GM19193 (cell line): Measurements from ENCODE around the gene DEK.

Experiments
- POLR2A ChIP-seq: IDR thresholded peaks from 4 replicates; pipeline ENCODE4 v1.6.1; 2011; ENCODE audit not compliant: insufficient read depth, insufficient read length; ENCODE audit errors: extremely low read depth

DEK gene

GRCh38 chr6:18253635-18254034, 10.7 kb downstream of the DEK start:
- TF ChIP-seq POLR2A = no peak

- no peak for TF ChIP-seq POLR2A
Measured at GRCh38 chr6:18249271-18249670, 15.1 kb downstream of the DEK start.

DNA sequence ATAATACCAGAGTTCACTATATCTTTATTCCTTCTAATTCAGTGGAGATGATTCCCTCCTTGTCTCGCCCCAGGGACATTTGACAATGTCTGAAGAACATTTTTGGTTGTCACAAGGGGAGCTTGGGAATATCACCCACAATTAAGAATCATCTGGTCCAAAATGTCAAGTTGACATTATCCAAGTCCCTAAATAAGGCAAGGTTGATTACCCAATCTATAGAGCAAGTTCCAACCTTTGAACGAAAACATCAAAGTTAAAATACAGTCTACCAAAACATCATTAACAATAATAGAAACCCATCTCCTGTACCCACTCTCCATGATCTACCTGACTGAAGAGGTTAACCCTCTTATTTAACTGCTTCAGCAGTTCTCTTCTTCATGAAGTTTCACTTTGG, 15.6 kb downstream of the DEK start:
- no peak for TF ChIP-seq POLR2A

DNA sequence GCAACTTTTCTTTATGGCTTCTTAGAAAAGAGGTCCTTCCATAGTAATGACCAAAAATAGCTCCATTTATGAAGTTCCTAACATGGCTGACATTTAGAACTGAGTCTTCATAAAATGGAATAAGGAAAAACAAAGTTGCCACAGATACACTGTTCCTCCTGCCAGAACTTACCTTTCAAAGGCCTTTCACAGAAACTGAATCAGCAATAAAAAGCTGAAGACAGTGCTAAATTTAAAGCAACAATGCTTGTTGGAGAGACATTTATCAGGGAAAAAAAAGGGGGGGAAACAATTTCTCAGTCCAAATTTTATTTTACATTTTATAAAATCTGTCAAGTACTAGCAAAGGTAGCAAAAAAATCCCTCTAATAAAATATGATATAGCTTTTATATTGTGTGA, 17.3 kb downstream of the DEK start:
- TF ChIP-seq POLR2A = no peak

GRCh38 chr6:18246205-18246604, 18.1 kb downstream of the DEK start:
- TF ChIP-seq POLR2A = no peak

- TF ChIP-seq POLR2A = no peak
Measured at GRCh38 chr6:18245642-18246041, 18.7 kb downstream of the DEK start.

- TF ChIP-seq POLR2A = no peak
Measured at GRCh38 chr6:18245079-18245478, 19.3 kb downstream of the DEK start.

- TF ChIP-seq POLR2A = no peak
Measured at GRCh38 chr6:18244251-18244650, 20.1 kb downstream of the DEK start.

- no peak for TF ChIP-seq POLR2A
Measured at GRCh38 chr6:18243302-18243893, 20.9 kb downstream of the DEK start.

DNA sequence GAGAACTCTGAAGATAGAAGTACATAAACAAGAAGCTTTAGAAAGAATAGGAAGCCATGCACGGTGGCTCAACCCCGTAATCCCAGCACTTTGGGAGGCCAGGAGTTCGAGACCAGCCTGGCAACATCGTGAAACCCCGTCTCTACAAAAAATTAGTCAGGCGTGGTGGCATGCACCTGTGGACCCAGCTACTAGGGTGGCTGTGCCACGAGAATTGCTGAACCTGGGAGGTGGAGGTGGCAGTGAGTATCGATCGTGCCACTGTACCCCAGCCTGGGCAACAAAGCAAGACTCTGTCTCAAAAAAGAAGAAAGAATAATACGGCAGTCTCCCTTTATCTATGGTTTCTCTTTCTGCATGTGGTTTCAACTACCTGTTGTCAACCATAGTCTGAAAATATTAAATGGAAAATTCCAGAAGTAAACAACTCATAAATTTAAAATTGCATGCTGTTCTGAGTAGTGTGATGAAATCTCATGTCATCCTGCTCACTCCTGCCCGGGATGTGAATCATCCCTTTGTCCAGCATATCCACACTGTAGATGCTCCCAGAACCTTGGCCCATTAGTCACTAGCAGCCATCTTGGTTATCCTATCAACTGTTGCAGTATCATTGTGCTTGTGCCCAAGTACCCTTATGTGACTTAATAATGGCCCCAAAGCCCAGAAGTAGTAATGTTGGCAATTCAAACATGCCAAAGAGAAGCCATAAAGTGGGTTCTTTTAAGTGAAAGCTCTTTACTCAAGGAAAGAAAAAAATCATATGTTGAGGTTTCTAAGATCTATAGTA, 22.1 kb downstream of the DEK start:
- no peak for TF ChIP-seq POLR2A

DNA sequence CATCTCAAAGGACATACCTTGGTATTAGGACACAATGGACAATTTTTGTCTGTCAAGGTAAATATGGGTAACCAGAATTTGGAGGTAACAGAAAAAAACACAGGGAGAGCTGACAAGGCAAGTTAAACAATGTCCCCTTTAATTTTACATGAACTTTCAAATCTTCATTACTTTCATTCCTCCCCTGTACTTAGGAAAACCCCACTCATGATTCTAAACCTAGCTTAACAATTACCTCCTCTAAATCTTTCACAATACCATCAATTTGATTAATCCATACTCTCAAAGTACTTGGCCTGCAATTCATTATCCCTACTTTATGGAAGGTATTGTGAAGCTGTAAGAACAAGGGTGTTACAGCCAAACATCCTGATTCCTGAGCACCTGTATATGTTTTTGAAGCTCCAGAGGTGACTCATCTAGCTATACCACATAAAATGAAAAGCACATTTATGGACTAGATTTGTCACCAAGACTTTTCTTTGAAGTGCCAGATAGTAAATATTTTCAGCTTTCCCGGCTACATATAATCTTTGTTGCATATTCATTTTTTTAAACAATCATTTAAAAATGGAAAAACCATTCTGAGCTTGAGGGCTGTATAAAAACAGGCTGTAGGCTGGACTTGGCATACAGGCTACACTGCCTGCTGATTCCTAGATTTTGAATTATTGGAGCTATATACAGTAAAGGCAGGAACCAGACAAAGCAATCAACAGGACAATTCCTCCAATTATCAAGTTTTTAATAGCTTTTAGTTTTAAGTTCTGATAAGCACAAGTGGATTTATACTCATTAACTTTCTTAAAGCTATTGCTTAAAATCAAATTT, 22.9 kb downstream of the DEK start:
- no peak for TF ChIP-seq POLR2A

DNA sequence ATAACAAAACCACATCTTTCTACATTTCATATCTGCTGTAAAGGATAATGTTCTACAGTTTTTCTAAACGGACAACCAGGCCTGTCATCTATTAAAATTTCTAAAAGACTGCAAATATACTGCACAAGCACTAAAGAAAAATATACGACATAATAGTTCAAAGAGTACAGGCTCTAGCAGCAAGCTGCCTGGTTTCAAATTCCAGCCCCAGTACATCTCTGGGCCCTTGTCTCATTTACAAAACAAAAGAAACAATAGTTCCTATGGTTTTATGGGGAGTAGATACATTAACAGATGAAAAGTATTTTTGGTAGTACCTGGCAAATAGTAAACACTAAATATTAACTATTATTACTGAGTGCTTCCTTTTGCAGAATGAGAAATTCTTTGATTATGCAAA, 24.1 kb downstream of the DEK start:
- no peak for TF ChIP-seq POLR2A

- no peak for TF ChIP-seq POLR2A
Measured at GRCh38 chr6:18237167-18237566, 27.2 kb downstream of the DEK start.

GRCh38 chr6:18235524-18235923, 28.8 kb downstream of the DEK start:
- no peak for TF ChIP-seq POLR2A

DNA sequence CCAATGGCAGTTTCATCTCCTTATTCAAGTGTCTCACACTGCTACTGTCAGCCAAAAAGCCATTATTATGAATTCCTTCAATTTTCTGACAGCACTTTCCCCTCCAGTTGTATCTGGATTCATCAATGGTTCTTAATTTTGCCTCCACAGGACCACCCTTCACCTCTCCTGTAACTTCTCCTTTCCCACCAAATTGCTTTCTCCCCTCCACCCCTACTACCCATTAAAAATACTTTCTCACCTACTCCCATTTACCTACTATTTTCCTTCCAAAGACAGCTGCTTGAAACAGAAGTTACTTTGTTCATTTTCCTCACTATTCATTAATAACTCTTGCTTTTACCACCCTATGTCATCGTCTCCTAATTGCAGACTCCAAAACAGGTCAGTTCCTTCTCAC, 29.8 kb downstream of the DEK start:
- no peak for TF ChIP-seq POLR2A

DNA sequence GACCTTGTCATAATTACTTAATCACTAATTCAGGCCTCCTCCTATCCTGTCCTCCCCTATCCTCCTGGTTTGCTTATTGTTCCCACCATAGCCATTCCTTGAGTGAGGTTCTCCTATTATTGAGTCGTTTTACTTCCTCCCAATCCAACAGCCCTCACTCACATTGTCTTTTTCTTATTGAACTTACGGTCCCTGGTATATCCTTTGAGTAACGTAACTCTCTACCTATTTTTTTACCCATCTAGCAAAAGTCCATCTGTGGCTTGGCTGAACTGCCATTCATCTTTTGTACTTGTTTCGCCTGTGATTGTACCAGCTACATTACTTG, 43.1 kb downstream of the DEK start:
- TF ChIP-seq POLR2A = no peak
